Loucy (cell line): ENCODE data around the gene CACNA1H.

Experiments used
- H2AFZ ChIP-seq: fragments of 200-600 bp; sonication (generic); 2 replicates; pipeline ENCODE4 v1.6.0; 2016; ENCODE audit warnings: antibody characterized with exemption, mild to moderate bottlenecking, low read length, moderate library complexity
- H3F3A ChIP-seq: fragments of 200-600 bp; 2 replicates; pipeline ENCODE4 v1.6.0; 2016; ENCODE audit warnings: antibody characterized with exemption, low read depth, mild to moderate bottlenecking
- H3K27me3 ChIP-seq: fragments of 200-600 bp; sonication (generic); 2 replicates; pipeline ENCODE4 v1.6.1; 2014; ENCODE audit warnings: low read length, mild to moderate bottlenecking; ENCODE audit not compliant: insufficient read depth, poor library complexity, severe bottlenecking
- H3K36me3 ChIP-seq: fragments of 200-600 bp; sonication (generic); 2 replicates; pipeline ENCODE4 v1.6.1; 2016; ENCODE audit warnings: low read length; ENCODE audit not compliant: insufficient read depth
- H3K4me1 ChIP-seq: fragments of 200-600 bp; sonication (generic); 2 replicates; pipeline ENCODE4 v1.5.1; 2014; ENCODE audit warnings: low read length, mild to moderate bottlenecking; ENCODE audit not compliant: insufficient read depth, poor library complexity, severe bottlenecking
- H3K4me2 ChIP-seq: fragments of 200-600 bp; sonication (generic); 2 replicates; pipeline ENCODE4 v1.6.0; 2014; ENCODE audit warnings: antibody characterized with exemption, low read length, low read depth, mild to moderate bottlenecking; ENCODE audit not compliant: poor library complexity, severe bottlenecking
- H3K4me3 ChIP-seq: fragments of 200-600 bp; sonication (generic); 2 replicates; pipeline ENCODE4 v1.5.1; 2014; ENCODE audit warnings: low read length, mild to moderate bottlenecking, mixed read lengths; ENCODE audit not compliant: poor library complexity, severe bottlenecking
- H3K79me2 ChIP-seq: fragments of 200-600 bp; sonication (generic); 2 replicates; pipeline ENCODE4 v1.6.1; 2014; ENCODE audit warnings: low read length; ENCODE audit not compliant: insufficient read depth
- H3K9ac ChIP-seq: fragments of 200-600 bp; sonication (generic); 2 replicates; pipeline ENCODE4 v1.6.0; 2014; ENCODE audit warnings: mild to moderate bottlenecking, low read depth, low read length, moderate library complexity; ENCODE audit not compliant: poor library complexity, severe bottlenecking
- H3K9me2 ChIP-seq: fragments of 200-600 bp; sonication (generic); replicated peaks from 2 replicates; pipeline ENCODE4 v1.6.1; 2016; ENCODE audit warnings: low read depth, low read length, mixed read lengths
- H3K9me3 ChIP-seq: fragments of 200-600 bp; sonication (generic); 2 replicates; pipeline ENCODE4 v1.6.1; 2014; ENCODE audit warnings: mild to moderate bottlenecking, antibody characterized with exemption, low read length, low read depth; ENCODE audit not compliant: insufficient read depth
- H4K20me1 ChIP-seq: fragments of 200-600 bp; sonication (generic); 2 replicates; pipeline ENCODE4 v1.6.0; 2014; ENCODE audit warnings: antibody characterized with exemption, low read length, mild to moderate bottlenecking; ENCODE audit not compliant: insufficient read depth, poor library complexity, severe bottlenecking
- EZH2phosphoT487 ChIP-seq: fragments of 200-600 bp; IDR thresholded peaks from 2 replicates; pipeline ENCODE4 v1.6.1; 2018; ENCODE audit warnings: antibody characterized with exemption, mild to moderate bottlenecking, moderate library complexity, borderline replicate concordance
- TF ChIP-seq, protein P1 (sequence below): fragments of 200-600 bp; sonication (generic); conservative IDR thresholded peaks from 2 replicates; pipeline ENCODE4 v1.5.1; 2014; ENCODE audit warnings: mild to moderate bottlenecking, antibody characterized with exemption, low read length

The CACNA1H gene

DNA sequence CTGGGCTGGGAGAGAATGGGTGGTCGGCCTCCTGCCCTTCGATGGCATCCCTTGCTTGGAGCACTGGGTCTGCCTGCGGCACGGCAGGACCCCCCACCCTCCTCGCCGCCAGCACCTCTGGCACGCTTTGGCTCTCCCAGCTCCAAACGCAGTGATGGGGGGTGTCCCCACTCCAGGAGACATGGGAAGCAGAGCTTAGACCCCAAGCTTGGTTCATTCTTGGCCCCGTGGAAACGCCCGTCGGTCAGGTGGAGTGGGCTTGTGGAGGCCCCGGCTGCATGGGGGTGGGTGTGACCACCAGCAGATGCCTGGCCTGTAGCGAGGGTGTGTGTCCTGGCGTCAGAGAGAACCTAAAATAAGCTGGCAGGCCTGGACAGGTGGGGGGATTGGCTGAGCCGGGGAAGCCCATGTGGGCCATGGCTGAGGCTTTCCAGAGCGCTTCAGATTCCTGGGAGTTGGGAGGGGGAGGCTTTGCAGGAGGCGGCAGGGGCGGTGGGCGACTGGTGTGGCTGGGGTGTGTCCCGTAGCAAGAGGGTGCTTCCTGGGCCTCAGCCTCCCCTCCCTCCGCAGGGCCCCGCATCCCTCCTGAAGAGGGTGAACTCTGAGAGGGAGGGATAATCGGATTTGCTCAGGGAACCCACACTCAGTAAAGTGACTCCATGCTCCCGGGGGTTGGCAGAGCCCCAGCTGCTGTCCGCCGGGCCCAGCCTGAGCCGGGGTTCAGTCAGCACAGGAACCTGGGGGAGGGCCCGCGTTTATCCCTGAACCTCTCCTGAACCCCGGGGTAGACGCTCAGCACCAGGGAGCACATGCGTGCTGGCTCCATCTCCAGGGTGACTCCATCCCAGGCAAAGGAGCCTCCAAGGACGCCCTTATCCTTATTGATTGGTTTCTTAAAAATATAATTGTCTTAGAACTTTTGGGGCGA lies 3.4 kb downstream of the CACNA1H start:
- Histone ChIP-seq H3K9me3 (no peaks in the 10 kb centered on the region; the same call in 1 of the 2 replicates), H3K4me2 (no peak overlapping the region), H3K9me2 (no peaks in the 10 kb centered on the region), H3K36me3 (no peaks in the 10 kb centered on the region), H3F3A (no peaks in the 10 kb centered on the region), H3K79me2 (no peaks in the 10 kb centered on the region), H3K27me3 (no peaks in the 10 kb centered on the region), H3K9ac (no peak overlapping the region), H4K20me1 (no peaks in the 10 kb centered on the region), H2AFZ (no peak overlapping the region), H3K4me3 (no peak overlapping the region), H3K4me1 (no peaks in the 10 kb centered on the region)
- TF ChIP-seq, protein P1, sequence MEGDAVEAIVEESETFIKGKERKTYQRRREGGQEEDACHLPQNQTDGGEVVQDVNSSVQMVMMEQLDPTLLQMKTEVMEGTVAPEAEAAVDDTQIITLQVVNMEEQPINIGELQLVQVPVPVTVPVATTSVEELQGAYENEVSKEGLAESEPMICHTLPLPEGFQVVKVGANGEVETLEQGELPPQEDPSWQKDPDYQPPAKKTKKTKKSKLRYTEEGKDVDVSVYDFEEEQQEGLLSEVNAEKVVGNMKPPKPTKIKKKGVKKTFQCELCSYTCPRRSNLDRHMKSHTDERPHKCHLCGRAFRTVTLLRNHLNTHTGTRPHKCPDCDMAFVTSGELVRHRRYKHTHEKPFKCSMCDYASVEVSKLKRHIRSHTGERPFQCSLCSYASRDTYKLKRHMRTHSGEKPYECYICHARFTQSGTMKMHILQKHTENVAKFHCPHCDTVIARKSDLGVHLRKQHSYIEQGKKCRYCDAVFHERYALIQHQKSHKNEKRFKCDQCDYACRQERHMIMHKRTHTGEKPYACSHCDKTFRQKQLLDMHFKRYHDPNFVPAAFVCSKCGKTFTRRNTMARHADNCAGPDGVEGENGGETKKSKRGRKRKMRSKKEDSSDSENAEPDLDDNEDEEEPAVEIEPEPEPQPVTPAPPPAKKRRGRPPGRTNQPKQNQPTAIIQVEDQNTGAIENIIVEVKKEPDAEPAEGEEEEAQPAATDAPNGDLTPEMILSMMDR, result no peak
- no peak for TF ChIP-seq EZH2phosphoT487

DNA sequence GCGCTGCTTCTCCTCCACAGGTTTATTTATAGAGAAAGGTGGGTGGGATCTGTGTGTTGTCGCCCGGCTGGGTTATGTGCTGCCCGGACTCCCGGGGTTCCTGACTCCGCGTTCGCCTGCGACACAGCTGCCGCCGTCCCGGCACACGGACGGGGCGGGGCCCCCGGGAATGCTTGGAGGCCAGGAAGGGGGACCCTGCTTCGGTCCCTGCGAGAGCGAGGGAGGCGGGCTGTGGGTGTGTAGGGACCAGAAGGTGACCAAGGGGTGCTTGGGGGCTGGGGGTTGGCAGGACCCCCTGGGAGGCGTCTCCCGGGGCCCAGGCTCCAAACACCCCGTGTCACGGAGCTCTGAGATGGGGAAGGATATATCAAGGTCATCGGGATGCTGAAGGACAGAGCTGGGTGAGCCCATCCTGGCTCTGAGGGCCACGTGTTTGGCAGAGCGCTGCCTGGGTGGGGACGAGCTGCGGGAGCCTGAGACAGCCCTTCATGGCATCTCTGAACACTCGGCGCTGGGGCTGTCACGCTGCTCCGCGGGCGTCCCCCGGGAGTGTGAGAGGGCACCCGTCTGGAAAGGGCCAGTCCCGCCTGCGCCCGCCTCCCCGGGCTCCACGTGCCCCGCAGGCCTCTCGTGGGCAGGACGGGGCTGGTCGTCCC lies 4.2 kb downstream of the CACNA1H start:
- H3K4me3 ChIP-seq, result no peak overlapping the region
- no peaks in the 10 kb centered on the region for H3K9me2 ChIP-seq
- no peak overlapping the region for H3K4me2 ChIP-seq
- H3K9ac ChIP-seq, result no peak overlapping the region
- no peak for TF ChIP-seq EZH2phosphoT487
- TF ChIP-seq, protein P1, result no peak
- H4K20me1 ChIP-seq, result no peaks in the 10 kb centered on the region
- no peaks in the 10 kb centered on the region; the same call in 1 of the 2 replicates for H3K9me3 ChIP-seq
- no peaks in the 10 kb centered on the region for H3F3A ChIP-seq
- H2AFZ ChIP-seq, result no peak overlapping the region
- no peaks in the 10 kb centered on the region for H3K27me3 ChIP-seq
- no peaks in the 10 kb centered on the region for H3K36me3 ChIP-seq
- H3K79me2 ChIP-seq, result no peaks in the 10 kb centered on the region
- no peaks in the 10 kb centered on the region for H3K4me1 ChIP-seq

DNA sequence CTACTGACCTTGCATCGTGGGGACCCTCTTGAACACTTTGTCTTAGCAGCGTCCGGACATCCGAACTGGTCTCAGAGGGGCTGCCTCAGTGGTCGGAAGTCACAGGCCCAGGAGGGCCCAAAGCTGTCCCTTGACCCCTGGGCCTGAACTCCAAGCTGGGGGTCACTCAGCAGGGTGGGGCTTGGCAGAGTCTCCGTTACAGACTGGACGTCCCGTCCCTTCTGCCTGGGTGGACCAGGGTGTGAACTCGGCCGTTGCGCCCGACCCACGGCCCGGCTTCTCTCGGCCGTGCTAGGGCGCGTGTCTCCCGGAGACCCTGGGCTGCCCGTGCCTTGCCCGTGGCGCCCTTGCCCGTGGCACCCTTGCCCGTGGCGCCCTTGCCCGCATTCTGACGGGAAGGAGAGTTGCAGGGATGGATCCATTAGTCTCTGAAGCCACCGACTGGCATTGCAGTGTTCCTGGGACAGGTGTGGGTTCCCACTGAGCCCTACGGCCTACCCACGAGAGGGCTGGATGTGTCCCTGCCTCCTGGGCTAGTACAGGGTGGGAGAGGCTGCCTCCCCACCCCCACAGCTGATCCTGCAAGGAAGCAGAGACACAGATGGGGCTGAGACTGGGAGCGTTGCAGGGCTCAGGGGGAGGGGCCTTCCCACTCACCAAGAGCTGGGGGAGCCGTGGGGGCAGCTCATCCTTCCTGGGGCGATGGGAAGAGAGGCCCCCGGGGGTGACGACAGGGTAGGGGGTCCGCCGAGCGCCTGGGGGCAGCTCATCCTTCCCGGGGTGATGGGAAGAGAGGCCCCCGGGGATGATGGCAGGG lies 4.9 kb downstream of the CACNA1H start:
- no peak overlapping the region for H3K9ac ChIP-seq
- H3K27me3 ChIP-seq, result no peaks in the 10 kb centered on the region
- H3K4me1 ChIP-seq, result no peaks in the 10 kb centered on the region
- H3K9me3 ChIP-seq, result no peaks in the 10 kb centered on the region; the same call in 1 of the 2 replicates
- no peak overlapping the region for H3K4me2 ChIP-seq
- TF ChIP-seq, protein P1, result no peak
- TF ChIP-seq EZH2phosphoT487, result no peak
- no peaks in the 10 kb centered on the region for H3F3A ChIP-seq
- H3K36me3 ChIP-seq, result no peaks in the 10 kb centered on the region
- H2AFZ ChIP-seq, result no peak overlapping the region
- H4K20me1 ChIP-seq, result no peaks in the 10 kb centered on the region
- H3K9me2 ChIP-seq, result no peaks in the 10 kb centered on the region
- no peaks in the 10 kb centered on the region for H3K79me2 ChIP-seq
- H3K4me3 ChIP-seq, result no peak overlapping the region
